Activated T-cell treated with anti-CD3 and anti-CD28 coated beads, Interleukin-2, amount 50 U/mL, for 72 hours (primary cell): ENCODE data around the gene ZNF346. TPM values are rescaled to one million over a fixed set of nuclear protein-coding genes. Genes with fewer than 3 reads are reported as not detected.

ENCODE experiments used
- ATAC-seq, 2 donors: fragments of 150-1000 bp; cut with Tn5 transposase; replicated peaks in 1 of 2; 2 replicates each; pipeline ENCODE4 v1.10.0; 2021; ENCODE audit warnings: moderate library complexity in 2 of 2, mild to moderate bottlenecking in 1 of 2
- DNase-seq, 2 donors: peaks; one replicate each; pipeline ENCODE4 v3.0.0; 2021 to 2022; ENCODE audit warnings: mixed read lengths in 1 of 2
- H3K27ac Mint-ChIP-seq: one replicate; pipeline ENCODE4 v1.8.0; 2022; ENCODE audit warnings: mild to moderate bottlenecking, moderate library complexity, mixed read lengths
- H3K27me3 Mint-ChIP-seq: one replicate; pipeline ENCODE4 v1.8.0; 2022; ENCODE audit warnings: low read depth, mixed read lengths
- H3K36me3 Mint-ChIP-seq, 2 donors: one replicate each; pipeline ENCODE4 v1.8.0; 2022; ENCODE audit warnings: mixed read lengths in 2 of 2, mild to moderate bottlenecking in 1 of 2; ENCODE audit not compliant: insufficient read depth in 2 of 2
- H3K4me1 Mint-ChIP-seq: one replicate; pipeline ENCODE4 v1.8.0; 2022; ENCODE audit warnings: low read depth, mixed read lengths
- H3K4me3 Mint-ChIP-seq, 2 donors: one replicate each; pipeline ENCODE4 v1.8.0; 2022; ENCODE audit warnings: mild to moderate bottlenecking in 2 of 2, mixed read lengths in 2 of 2, moderate library complexity in 2 of 2
- H3K9me3 Mint-ChIP-seq, 2 donors: one replicate each; pipeline ENCODE4 v1.8.0; 2022; ENCODE audit warnings: mixed read lengths in 2 of 2
- total RNA-seq, 2 donors: library from RNA; stranded (reverse); gene quantifications; one replicate each; pipeline ENCODE4 v1.2.3, GENCODE V29; 2022

ZNF346 gene
- total RNA-seq, 2 donors from 2014 or later: 19.6 to 20.8 TPM

GRCh38 chr5:177083357-177083756 lies 60.9 kb downstream of the ZNF346 start:
- peaks cover 37% of the 10 kb centered on the region for H3K27me3 Mint-ChIP-seq
- H3K9me3 Mint-ChIP-seq: no peaks in the 10 kb centered on the region
- DNase-seq: no peak
- no peak overlapping the region for H3K27ac Mint-ChIP-seq
- H3K36me3 Mint-ChIP-seq: no peaks in the 10 kb centered on the region
- peaks cover 6% of the 10 kb centered on the region for H3K4me1 Mint-ChIP-seq
- ATAC-seq: no peak
- no peak overlapping the region for H3K4me3 Mint-ChIP-seq

DNA sequence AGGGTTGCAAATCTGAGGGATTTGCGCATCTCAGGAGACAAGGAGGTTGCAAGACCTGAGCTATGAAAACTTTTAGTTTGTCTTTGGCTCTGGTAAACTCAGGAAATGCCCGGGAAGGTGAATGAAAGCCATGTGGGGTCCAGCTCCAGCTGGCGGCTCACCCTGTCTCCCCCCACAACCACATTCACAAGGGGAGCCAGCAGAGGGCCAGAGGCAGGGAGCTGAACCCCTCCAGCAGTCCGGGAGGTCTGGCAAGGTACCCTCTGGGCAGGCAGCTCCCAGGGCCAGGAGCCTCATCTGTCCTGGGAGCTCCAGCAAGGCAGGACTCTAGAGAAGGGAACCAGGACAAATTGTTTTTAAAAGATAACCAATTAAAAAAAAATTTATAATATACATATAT lies 61.7 kb downstream of the ZNF346 start:
- Mint-ChIP-seq H3K27me3 (peaks cover 42% of the 10 kb centered on the region), H3K9me3 (no peaks in the 10 kb centered on the region), H3K4me3 (no peak overlapping the region), H3K36me3 (no peaks in the 10 kb centered on the region), H3K4me1 (peaks cover 6% of the 10 kb centered on the region), H3K27ac (no peak overlapping the region)
- no peak for ATAC-seq
- DNase-seq: no peak

DNA sequence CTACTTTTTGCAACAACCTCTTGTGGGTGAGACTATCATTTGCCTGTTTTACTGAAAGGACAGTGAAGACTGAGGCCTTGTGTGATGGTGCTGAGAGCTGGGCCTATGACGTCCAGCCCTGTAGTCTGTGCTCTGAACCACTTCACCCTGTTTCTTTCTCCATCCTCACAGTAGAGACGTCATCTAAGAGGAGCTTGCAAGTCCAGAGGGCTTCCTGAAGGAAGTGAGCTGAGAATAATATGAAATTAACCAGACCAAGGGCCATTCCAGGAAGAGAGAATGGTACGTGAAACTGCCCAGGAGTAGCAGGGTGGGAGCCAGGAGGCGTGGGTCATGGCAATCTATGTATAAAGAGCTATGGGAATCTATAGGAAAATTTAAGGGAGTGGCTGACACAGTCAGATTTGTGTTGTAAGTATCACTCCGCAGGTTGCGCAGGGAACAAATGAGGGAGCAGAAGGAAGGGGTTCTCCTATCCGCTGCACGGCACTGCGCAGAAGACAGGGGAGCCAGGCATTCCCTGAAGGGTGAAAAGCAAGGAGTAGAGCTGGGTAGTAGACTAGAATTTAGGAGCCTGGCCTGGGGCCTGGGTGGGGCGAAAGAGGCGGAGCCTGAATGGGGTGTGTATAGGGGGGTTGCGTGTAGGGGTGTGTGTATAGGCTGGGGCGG lies 63.6 kb downstream of the ZNF346 start:
- Mint-ChIP-seq H3K36me3 (no peaks in the 10 kb centered on the region), H3K4me3 (peak overlapping the region; percentile 57 to 79), H3K9me3 (no peaks in the 10 kb centered on the region), H3K27ac (no peak overlapping the region), H3K4me1 (peaks cover 6% of the 10 kb centered on the region), H3K27me3 (peaks cover 42% of the 10 kb centered on the region)
- ATAC-seq (no peak), DNase-seq (no peak)

DNA sequence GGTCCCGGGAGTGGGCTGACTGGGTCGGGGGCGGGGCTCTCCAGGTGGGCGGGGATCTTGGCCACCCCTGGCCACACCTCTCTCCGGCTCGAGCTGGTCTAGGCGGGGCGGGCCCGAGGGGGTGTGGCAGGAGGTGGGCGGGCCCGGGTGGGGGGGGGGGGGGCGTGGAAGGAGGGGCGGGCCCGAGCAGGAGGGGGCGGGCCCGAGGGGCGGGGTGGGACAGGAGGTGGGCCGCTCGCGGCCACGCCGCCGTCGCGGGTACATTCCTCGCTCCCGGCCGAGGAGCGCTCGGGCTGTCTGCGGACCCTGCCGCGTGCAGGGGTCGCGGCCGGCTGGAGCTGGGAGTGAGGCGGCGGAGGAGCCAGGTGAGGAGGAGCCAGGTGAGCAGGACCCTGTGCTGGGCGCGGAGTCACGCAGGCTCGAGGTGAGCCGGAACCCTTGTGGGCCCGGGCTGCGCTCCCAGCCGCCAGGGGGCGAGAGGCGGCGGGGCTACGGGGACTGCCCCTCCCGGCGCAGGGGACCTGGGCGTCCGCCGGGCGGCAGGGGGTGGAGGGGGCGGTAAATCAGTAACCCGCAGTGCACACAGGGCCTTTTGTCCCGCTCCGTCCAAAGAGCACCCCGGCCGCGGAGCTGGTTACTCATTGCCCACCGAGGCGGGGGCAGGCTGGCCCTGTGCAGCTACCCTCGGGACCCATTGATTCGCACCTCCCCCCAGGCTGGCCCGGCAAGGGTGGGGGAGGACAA lies 64.3 kb downstream of the ZNF346 start, which contains the start of gene FGFR4:
Gene FGFR4 (plus strand): TSS at position 262 of the 744 bp plus-strand sequence. CDS start 2,688 bp downstream, outside the sequence.
- Mint-ChIP-seq H3K27ac (no peak within 1 kb of the TSS), H3K36me3 (no peaks in the 10 kb centered on the region), H3K4me3 (peak within 1 kb of the TSS; percentile 57 to 79), H3K27me3 (peaks cover 42% of the 10 kb centered on the region), H3K4me1 (peaks cover 6% of the 10 kb centered on the region), H3K9me3 (no peaks in the 10 kb centered on the region)
- ATAC-seq (peak; percentile 84 to 86), DNase-seq (peak; percentile 68 to 77)

DNA sequence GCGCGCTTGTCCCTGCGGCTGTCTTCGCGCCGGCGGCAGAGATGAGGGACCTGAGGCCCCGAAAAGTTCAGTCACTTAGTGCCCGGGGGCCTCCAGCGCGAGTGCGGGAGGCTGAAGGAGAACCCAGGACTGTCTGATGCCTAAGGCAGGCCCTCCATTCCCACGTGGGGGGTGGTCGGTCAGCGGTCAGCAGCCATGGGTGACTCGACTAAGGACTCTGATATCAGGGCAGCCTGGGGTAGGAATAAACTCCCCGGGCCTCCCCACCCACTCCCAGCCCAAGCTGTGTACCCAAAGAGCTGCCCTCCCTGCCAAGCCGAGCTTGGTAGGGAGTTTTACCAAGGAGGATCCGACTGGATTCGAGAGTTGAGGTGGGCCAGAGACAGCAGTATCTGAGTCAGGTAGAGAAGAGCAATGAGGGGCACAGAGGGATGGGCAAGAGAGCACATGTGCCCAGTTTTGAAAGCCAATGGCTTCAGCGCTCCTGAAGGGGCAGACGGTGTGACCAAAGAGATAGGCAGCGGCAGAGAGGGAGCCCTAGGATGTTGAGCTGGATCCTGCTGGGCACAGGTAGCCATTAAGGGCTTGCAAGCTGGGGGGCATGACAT lies 65.0 kb downstream of the ZNF346 start:
- Mint-ChIP-seq H3K27me3 (peaks cover 41% of the 10 kb centered on the region), H3K36me3 (no peaks in the 10 kb centered on the region), H3K4me3 (peak overlapping the region in 1 of 2 donors; percentile 6), H3K4me1 (peaks cover 6% of the 10 kb centered on the region), H3K9me3 (no peaks in the 10 kb centered on the region), H3K27ac (no peak overlapping the region)
- DNase-seq (no peak), ATAC-seq (no peak)

GRCh38 chr5:177089127-177089526 lies 66.6 kb downstream of the ZNF346 start:
- H3K36me3 Mint-ChIP-seq: no peaks in the 10 kb centered on the region
- ATAC-seq (no peak), DNase-seq (no peak)
- H3K9me3 Mint-ChIP-seq: no peaks in the 10 kb centered on the region
- peaks cover 6% of the 10 kb centered on the region for H3K4me1 Mint-ChIP-seq
- no peak overlapping the region for H3K27ac Mint-ChIP-seq
- no peak overlapping the region for H3K4me3 Mint-ChIP-seq
- peaks cover 25% of the 10 kb centered on the region for H3K27me3 Mint-ChIP-seq

DNA sequence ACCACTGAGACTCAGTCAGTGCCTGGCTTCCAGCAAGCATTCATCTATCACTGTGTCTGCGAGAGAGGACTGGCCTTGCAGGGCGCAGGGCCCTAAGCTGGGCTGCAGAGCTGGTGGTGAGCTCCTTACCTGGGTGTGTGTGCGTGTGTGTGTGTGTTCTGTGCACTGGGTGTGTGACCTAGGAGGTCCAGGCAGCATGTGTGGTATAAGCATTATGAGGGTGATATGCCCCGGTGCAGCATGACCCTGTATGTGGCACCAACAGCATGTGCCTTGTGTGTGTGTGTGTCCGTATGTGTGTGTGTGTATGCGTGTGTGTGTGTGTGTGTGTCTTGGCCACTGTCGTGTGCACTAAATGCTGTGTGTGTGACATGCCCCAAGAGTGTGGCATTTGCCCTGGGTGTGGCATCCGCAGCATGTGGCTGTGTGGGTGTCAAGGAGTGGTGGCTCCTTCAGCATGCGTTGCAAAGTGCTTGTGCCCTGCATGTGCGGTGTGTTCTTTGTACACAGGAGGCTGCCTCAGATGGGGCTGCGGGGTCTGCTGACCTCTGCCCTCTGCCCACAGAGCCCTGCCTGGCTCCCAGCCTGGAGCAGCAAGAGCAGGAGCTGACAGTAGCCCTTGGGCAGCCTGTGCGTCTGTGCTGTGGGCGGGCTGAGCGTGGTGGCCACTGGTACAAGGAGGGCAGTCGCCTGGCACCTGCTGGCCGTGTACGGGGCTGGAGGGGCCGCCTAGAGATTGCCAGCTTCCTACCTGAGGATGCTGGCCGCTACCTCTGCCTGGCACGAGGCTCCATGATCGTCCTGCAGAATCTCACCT lies 67.5 kb downstream of the ZNF346 start:
- DNase-seq: no peak
- no peak for ATAC-seq
- Mint-ChIP-seq H3K27me3 (peaks cover 24% of the 10 kb centered on the region), H3K27ac (no peak overlapping the region), H3K4me1 (peaks cover 6% of the 10 kb centered on the region), H3K36me3 (no peaks in the 10 kb centered on the region), H3K4me3 (no peak overlapping the region), H3K9me3 (no peaks in the 10 kb centered on the region)

- H3K4me3 Mint-ChIP-seq: no peak overlapping the region
- DNase-seq: no peak
- no peaks in the 10 kb centered on the region for H3K9me3 Mint-ChIP-seq
- H3K4me1 Mint-ChIP-seq: peaks cover 6% of the 10 kb centered on the region
- H3K27ac Mint-ChIP-seq: no peak overlapping the region
- peaks cover 24% of the 10 kb centered on the region for H3K27me3 Mint-ChIP-seq
- H3K36me3 Mint-ChIP-seq: no peaks in the 10 kb centered on the region
- no peak for ATAC-seq
Measured at GRCh38 chr5:177090813-177091212, 68.3 kb downstream of the ZNF346 start.

GRCh38 chr5:177091232-177091631 lies 68.7 kb downstream of the ZNF346 start:
- DNase-seq (no peak), ATAC-seq (no peak)
- Mint-ChIP-seq H3K27ac (no peak overlapping the region), H3K4me1 (peaks cover 3% of the 10 kb centered on the region), H3K9me3 (no peaks in the 10 kb centered on the region), H3K4me3 (no peak overlapping the region), H3K27me3 (peaks cover 19% of the 10 kb centered on the region), H3K36me3 (no peaks in the 10 kb centered on the region)

DNA sequence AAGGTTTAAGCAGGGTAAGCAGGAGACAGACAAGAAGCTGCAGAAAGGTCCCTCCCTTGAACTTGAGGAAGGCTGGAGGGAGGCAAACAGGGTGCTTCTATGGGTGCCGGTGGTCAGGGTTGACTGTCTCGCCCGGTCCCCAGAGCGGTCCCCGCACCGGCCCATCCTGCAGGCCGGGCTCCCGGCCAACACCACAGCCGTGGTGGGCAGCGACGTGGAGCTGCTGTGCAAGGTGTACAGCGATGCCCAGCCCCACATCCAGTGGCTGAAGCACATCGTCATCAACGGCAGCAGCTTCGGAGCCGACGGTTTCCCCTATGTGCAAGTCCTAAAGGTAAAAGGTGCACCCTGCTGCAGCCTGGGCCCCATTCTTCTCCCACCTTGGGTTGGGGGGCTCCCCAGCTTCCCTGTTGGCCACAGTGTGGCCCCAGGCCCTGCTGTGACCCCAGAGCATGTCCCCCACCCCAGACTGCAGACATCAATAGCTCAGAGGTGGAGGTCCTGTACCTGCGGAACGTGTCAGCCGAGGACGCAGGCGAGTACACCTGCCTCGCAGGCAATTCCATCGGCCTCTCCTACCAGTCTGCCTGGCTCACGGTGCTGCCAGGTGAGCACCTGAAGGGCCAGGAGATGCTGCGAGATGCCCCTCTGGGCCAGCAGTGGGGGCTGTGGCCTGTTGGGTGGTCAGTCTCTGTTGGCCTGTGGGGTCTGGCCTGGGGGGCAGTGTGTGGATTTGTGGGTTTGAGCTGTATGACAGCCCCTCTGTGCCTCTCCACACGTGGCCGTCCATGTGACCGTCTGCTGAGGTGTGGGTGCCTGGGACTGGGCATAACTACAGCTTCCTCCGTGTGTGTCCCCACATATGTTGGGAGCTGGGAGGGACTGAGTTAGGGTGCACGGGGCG lies 69.9 kb downstream of the ZNF346 start:
- H3K27me3 Mint-ChIP-seq: peaks cover 15% of the 10 kb centered on the region
- no peaks in the 10 kb centered on the region for H3K36me3 Mint-ChIP-seq
- H3K9me3 Mint-ChIP-seq: no peaks in the 10 kb centered on the region
- H3K4me1 Mint-ChIP-seq: no peaks in the 10 kb centered on the region
- H3K4me3 Mint-ChIP-seq: no peak overlapping the region
- H3K27ac Mint-ChIP-seq: no peak overlapping the region
- DNase-seq: no peak
- no peak for ATAC-seq

DNA sequence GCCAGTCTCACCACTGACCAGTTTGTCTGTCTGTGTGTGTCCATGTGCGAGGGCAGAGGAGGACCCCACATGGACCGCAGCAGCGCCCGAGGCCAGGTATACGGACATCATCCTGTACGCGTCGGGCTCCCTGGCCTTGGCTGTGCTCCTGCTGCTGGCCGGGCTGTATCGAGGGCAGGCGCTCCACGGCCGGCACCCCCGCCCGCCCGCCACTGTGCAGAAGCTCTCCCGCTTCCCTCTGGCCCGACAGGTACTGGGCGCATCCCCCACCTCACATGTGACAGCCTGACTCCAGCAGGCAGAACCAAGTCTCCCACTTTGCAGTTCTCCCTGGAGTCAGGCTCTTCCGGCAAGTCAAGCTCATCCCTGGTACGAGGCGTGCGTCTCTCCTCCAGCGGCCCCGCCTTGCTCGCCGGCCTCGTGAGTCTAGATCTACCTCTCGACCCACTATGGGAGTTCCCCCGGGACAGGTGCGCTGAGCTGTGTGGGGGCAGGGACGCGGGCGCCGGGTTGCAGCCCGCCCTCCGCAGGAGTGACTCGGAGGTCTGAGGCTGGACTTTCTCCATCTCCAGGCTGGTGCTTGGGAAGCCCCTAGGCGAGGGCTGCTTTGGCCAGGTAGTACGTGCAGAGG lies 70.7 kb downstream of the ZNF346 start:
- H3K4me1 Mint-ChIP-seq: no peaks in the 10 kb centered on the region
- H3K4me3 Mint-ChIP-seq: no peak overlapping the region
- H3K36me3 Mint-ChIP-seq: no peaks in the 10 kb centered on the region
- H3K9me3 Mint-ChIP-seq: no peaks in the 10 kb centered on the region
- peaks cover 7% of the 10 kb centered on the region for H3K27me3 Mint-ChIP-seq
- H3K27ac Mint-ChIP-seq: no peak overlapping the region
- DNase-seq (no peak), ATAC-seq (no peak)

DNA sequence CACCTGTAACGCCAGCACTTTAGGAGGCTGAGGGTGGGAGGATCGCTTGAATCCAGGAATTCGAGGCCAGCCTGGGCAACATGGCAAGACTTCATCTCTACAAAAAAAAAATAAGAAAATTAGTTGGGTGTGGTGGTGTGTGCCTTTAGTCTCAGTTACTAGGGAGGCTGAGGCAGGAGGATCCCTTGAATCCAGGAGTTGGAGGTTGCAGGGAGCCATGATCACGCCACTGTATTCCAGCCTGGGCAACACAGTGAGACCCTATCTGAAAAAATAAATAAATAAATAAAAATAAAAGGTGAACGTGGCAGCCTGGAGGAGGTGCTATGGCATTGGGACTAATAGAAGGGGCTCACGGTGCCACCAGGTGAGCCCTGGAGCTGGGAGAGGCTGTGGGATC lies 71.3 kb downstream of the ZNF346 start:
- no peak overlapping the region for H3K27ac Mint-ChIP-seq
- DNase-seq: no peak
- no peaks in the 10 kb centered on the region for H3K9me3 Mint-ChIP-seq
- H3K4me3 Mint-ChIP-seq: no peak overlapping the region
- H3K27me3 Mint-ChIP-seq: peaks cover 1% of the 10 kb centered on the region
- ATAC-seq: no peak
- no peaks in the 10 kb centered on the region for H3K4me1 Mint-ChIP-seq
- H3K36me3 Mint-ChIP-seq: no peaks in the 10 kb centered on the region
